GM12878 (cell line): Measurements from ENCODE around the gene AGRP. TPM values are rescaled to one million over a fixed set of nuclear protein-coding genes. Genes with fewer than 3 reads are reported as not detected.

Experiments
- ATAC-seq: fragments of 200-7000 bp; cut with Tn5 transposase; 3 replicates; pipeline ENCODE4 v1.9.1; 2020; ENCODE audit warnings: mild to moderate bottlenecking, moderate library complexity
- BruUV-seq: library from RNA; stranded (reverse); fragments of 400-500 nt; replicated peaks from 2 replicates; lab custom pipeline; 2021; lab: Mats Ljungman, UMichigan
- CTCF ChIA-PET: fragments of 300-600 bp; sonication (Branson Sonifier 250); formaldehyde crosslinking; extraction: SDS; loops from one replicate; lab custom pipeline; 2021; ENCODE audit warnings: inconsistent platforms; lab: Yijun Ruan, JAX
- POLR2A ChIA-PET: fragments of 350-600 bp; formaldehyde crosslinking; extraction: SDS; loops from one replicate; lab custom pipeline; 2021; ENCODE audit warnings: inconsistent platforms; lab: Charles Lee
- RAD21 ChIA-PET: fragments of 300-600 bp; sonication (Branson Sonifier 250); formaldehyde crosslinking; loops from one replicate; lab custom pipeline; 2023; ENCODE audit warnings: antibody characterized with exemption; ENCODE audit not compliant: unreplicated experiment; lab: Charles Lee
- SMC1A ChIA-PET: fragments of 300-600 bp; sonication (Branson Sonifier 250); formaldehyde crosslinking; loops from one replicate; lab custom pipeline; 2023; ENCODE audit not compliant: unreplicated experiment, uncharacterized antibody; lab: Charles Lee
- DNase-seq: peaks from one replicate; pipeline ENCODE4 v3.0.0-alpha.2; 2011; ENCODE audit warnings: low read depth, low spot score
- FAIRE-seq: peaks from 3 replicates; lab custom pipeline; 2011; peaks lifted over from hg19 to GRCh38; lab: Jason Lieb, UNC
- H2AFZ ChIP-seq: 2 replicates; pipeline ENCODE4 v1.6.0; 2011; ENCODE audit warnings: low read depth, low read length, control low read depth; ENCODE audit not compliant: control insufficient read depth
- H3K27ac ChIP-seq: 2 replicates; pipeline ENCODE4 v1.5.1; 2011; ENCODE audit warnings: control low read depth; ENCODE audit not compliant: control insufficient read depth, insufficient read depth
- H3K27me3 ChIP-seq, 2 experiments: replicated peaks in 1 of 2; 2 replicates each; pipeline versions ENCODE4 v1.6.0 to v1.6.1; 2011; ENCODE audit warnings: low read length in 1 of 2; ENCODE audit not compliant: control insufficient read depth in 2 of 2, insufficient read depth in 2 of 2
- H3K36me3 ChIP-seq, 2 experiments: 2 replicates each; pipeline ENCODE4 v1.5.1; 2011; ENCODE audit warnings: low read length in 1 of 2; ENCODE audit not compliant: control insufficient read depth in 2 of 2, insufficient read depth in 2 of 2
- H3K4me1 ChIP-seq: 2 replicates; pipeline ENCODE4 v1.6.1; 2011; ENCODE audit warnings: mild to moderate bottlenecking, low read length, moderate library complexity, mixed read lengths; ENCODE audit not compliant: control insufficient read depth, insufficient read depth
- H3K4me2 ChIP-seq: 2 replicates; pipeline ENCODE4 v1.6.0; 2011; ENCODE audit warnings: control low read depth; ENCODE audit not compliant: control insufficient read depth, insufficient read depth
- H3K4me3 ChIP-seq: fragments of 200-600 bp; sonication (generic); 2 replicates; pipeline ENCODE4 v1.5.1; 2016
- H3K79me2 ChIP-seq: 2 replicates; pipeline ENCODE4 v1.6.0; 2011; ENCODE audit warnings: low read length; ENCODE audit not compliant: control insufficient read depth, insufficient read depth
- H3K9ac ChIP-seq: 2 replicates; pipeline ENCODE4 v1.8.0; 2011; ENCODE audit warnings: low read length, control low read depth, mixed read lengths; ENCODE audit not compliant: control insufficient read depth, insufficient read depth
- H3K9me3 ChIP-seq: replicated peaks from 3 replicates; pipeline ENCODE4 v1.5.1; 2011; ENCODE audit warnings: mild to moderate bottlenecking, low read length; ENCODE audit not compliant: control insufficient read depth, insufficient read depth
- H4K20me1 ChIP-seq: 2 replicates; pipeline ENCODE4 v1.6.0; 2011; ENCODE audit not compliant: control insufficient read depth, insufficient read depth
- ETV6 ChIP-seq, 2 experiments: fragments of 450-650 bp in 1 of 2; IDR thresholded peaks in 1 of 2; conservative IDR thresholded peaks in 1 of 2; 2 replicates each; pipeline ENCODE4 v1.6.1; 2014; ENCODE audit warnings: antibody characterized with exemption in 1 of 2, borderline replicate concordance in 1 of 2, low read depth in 1 of 2, mild to moderate bottlenecking in 1 of 2, moderate library complexity in 1 of 2
- HCFC1 ChIP-seq: fragments of 150-350 bp; IDR thresholded peaks from 2 replicates; pipeline ENCODE4 v1.6.1; 2014; ENCODE audit warnings: low read length
- MLLT1 ChIP-seq: fragments of 450-650 bp; IDR thresholded peaks from 2 replicates; pipeline ENCODE4 v1.6.1; 2016; ENCODE audit warnings: mild to moderate bottlenecking
- PAX8 ChIP-seq: fragments of 450-650 bp; IDR thresholded peaks from 2 replicates; pipeline ENCODE4 v1.6.1; 2017; ENCODE audit warnings: mild to moderate bottlenecking, moderate library complexity
- PRDM15 ChIP-seq: fragments of 450-650 bp; formaldehyde crosslinking; IDR thresholded peaks from 2 replicates; pipeline ENCODE4 v1.4.0; 2020; ENCODE audit warnings: mild to moderate bottlenecking, moderate library complexity
- RAD21 ChIP-seq: IDR thresholded peaks from 2 replicates; pipeline ENCODE4 v1.6.1; 2011; ENCODE audit warnings: mild to moderate bottlenecking, low read depth, low read length, moderate library complexity; ENCODE audit not compliant: insufficient read depth
- TBL1XR1 ChIP-seq: IDR thresholded peaks from 2 replicates; pipeline ENCODE4 v1.6.1; 2012; ENCODE audit warnings: low read depth, low read length, improper control_type of control experiment
- WGBS: methylation state at CpG from one replicate; pipeline ENCODE4 v1.1.6; 2016; ENCODE audit warnings: low lambda C conversion rate; ENCODE audit not compliant: insufficient replicate concordance, insufficient coverage; ENCODE audit errors: missing lambda C conversion rate; 5-methylcytosine and 5-hydroxymethylcytosine counted together
- in situ Hi-C: fragments of 300-500 bp; cut with MboI; formaldehyde crosslinking; loops from 9 replicates; pipeline ENCODE4 v1.14.3; 2018; ENCODE audit warnings: mixed read lengths
- intact Hi-C: fragments of 100-400 bp; cut with micrococcal nuclease; formaldehyde crosslinking; loops from one replicate; pipeline ENCODE4 v1.14.2; 2022; ENCODE audit not compliant: unreplicated experiment
- polyA plus RNA-seq, 11 experiments: library from polyadenylated mRNA; depleted of rRNA in 4 of 11; unstranded in 6 of 11; stranded (reverse) in 5 of 11; fragments of >200 nt; fragmentation: Nextera tagmentation in 4 of 11; fragmentation: Illumina TruSeq in 1 of 11; extraction: Ambion mirVana in 4 of 11; extraction: Trizol in 1 of 11; gene quantifications; 1 replicate in 1 of 11; 2 replicates in 10 of 11; pipeline versions ENCODE4 v1.2.1 to v1.2.3, GENCODE V29; 2011 to 2016; ENCODE audit warnings: inconsistent platforms in 2 of 11, missing spikeins in 2 of 11, low read depth in 1 of 11
- total RNA-seq, 4 experiments: library from RNA; depleted of rRNA in 3 of 4; stranded (reverse); fragments of >200 nt in 3 of 4; fragmentation: Illumina TruSeq in 1 of 4; extraction: Trizol in 1 of 4; gene quantifications; 2 replicates each; pipeline versions ENCODE4 v1.2.1 to v1.2.3, GENCODE V29; 2013 to 2021
- TF ChIP-seq, protein P1 (sequence below), 3 experiments: IDR thresholded peaks in 2 of 3; conservative IDR thresholded peaks in 1 of 3; 2 replicates each; pipeline ENCODE4 v1.5.1; 2011; ENCODE audit warnings: low read depth in 3 of 3, low read length in 3 of 3, mild to moderate bottlenecking in 3 of 3, control low read depth in 2 of 3, moderate library complexity in 2 of 3, inconsistent platforms in 1 of 3, mixed read lengths in 1 of 3; ENCODE audit not compliant: control insufficient read depth in 2 of 3, insufficient read depth in 1 of 3; ENCODE audit errors: extremely low read depth in 1 of 3
- TF ChIP-seq, protein P2 (sequence below): fragments of 450-650 bp; IDR thresholded peaks from 2 replicates; pipeline ENCODE4 v1.6.1; 2017; ENCODE audit warnings: mild to moderate bottlenecking, moderate library complexity

The AGRP gene
- total and polyA plus RNA-seq, 10 of the 15 experiments (the other 5 are each of a cell fraction or from before 2014, with no cell fraction given): 0.16 to 0.75 (median 0.53) TPM; not detected in 6

GRCh38 chr16:67462279-67462655 lies 21.1 kb downstream of the AGRP start (continued):
- no peak for TF ChIP-seq RAD21
- no peak for TF ChIP-seq HCFC1
- TF ChIP-seq, protein P1, sequence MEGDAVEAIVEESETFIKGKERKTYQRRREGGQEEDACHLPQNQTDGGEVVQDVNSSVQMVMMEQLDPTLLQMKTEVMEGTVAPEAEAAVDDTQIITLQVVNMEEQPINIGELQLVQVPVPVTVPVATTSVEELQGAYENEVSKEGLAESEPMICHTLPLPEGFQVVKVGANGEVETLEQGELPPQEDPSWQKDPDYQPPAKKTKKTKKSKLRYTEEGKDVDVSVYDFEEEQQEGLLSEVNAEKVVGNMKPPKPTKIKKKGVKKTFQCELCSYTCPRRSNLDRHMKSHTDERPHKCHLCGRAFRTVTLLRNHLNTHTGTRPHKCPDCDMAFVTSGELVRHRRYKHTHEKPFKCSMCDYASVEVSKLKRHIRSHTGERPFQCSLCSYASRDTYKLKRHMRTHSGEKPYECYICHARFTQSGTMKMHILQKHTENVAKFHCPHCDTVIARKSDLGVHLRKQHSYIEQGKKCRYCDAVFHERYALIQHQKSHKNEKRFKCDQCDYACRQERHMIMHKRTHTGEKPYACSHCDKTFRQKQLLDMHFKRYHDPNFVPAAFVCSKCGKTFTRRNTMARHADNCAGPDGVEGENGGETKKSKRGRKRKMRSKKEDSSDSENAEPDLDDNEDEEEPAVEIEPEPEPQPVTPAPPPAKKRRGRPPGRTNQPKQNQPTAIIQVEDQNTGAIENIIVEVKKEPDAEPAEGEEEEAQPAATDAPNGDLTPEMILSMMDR (IDR thresholded peaks at IDR 0.05 in 2 of 3, conservative IDR thresholded peaks at IDR 0.05 in 1 of 3; ENCODE audit: control insufficient read depth in 2 of 3, extremely low read depth in 1 of 3, insufficient read depth in 1 of 3, low read depth in 3 of 3, low read length in 3 of 3): no peak

- ChIA-PET CTCF (interaction anchor here (1.0 to 8.0 kb wide), 5 partner anchors 14 to 202 kb away, joined by 3 to 81 read pairs (median 4); no protein-coding TSS in a partner anchor), SMC1A (no interaction called here), POLR2A (no interaction called here), RAD21 (interaction anchor here (2.2 kb wide), 1 partner anchor 34 kb away, joined by 7 read pairs; no protein-coding TSS in a partner anchor)
- ATAC-seq (no peak), DNase-seq (no peak), FAIRE-seq (no peak)
- no peaks in the 10 kb centered on the region for H3K27me3 ChIP-seq
- no peak overlapping the region for H3K4me2 ChIP-seq
- peaks cover 12% of the 10 kb centered on the region for H3K79me2 ChIP-seq
- H4K20me1 ChIP-seq: peaks cover 21% of the 10 kb centered on the region
- H3K27ac ChIP-seq: no peak overlapping the region
- in situ Hi-C loops (no loop called here), intact Hi-C loops (no loop called here)
- H2AFZ ChIP-seq: no peak overlapping the region
- 86% methylated on average over 8 of the region's 8 CpGs for WGBS
- BruUV-seq: no TSS peak
- no peak overlapping the region for H3K4me3 ChIP-seq
- no peak overlapping the region for H3K9ac ChIP-seq
- H3K36me3 ChIP-seq: peaks cover 4 to 7% of the 10 kb centered on the region in 2 experiments; a peak in 3 of 4 replicates
- no peaks in the 10 kb centered on the region for H3K9me3 ChIP-seq
- H3K4me1 ChIP-seq: peaks cover 4% of the 10 kb centered on the region
- TF ChIP-seq ETV6 (conservative IDR thresholded peaks at IDR 0.05 in 1 of 2, IDR thresholded peaks at IDR 0.05 in 1 of 2; ENCODE audit: borderline replicate concordance in 1 of 2, low read depth in 1 of 2): no peak
- TF ChIP-seq PRDM15 (CRISPR knock-in tag): no peak
- no peak for TF ChIP-seq PAX8
- TF ChIP-seq MLLT1: no peak
- TF ChIP-seq, protein P2, sequence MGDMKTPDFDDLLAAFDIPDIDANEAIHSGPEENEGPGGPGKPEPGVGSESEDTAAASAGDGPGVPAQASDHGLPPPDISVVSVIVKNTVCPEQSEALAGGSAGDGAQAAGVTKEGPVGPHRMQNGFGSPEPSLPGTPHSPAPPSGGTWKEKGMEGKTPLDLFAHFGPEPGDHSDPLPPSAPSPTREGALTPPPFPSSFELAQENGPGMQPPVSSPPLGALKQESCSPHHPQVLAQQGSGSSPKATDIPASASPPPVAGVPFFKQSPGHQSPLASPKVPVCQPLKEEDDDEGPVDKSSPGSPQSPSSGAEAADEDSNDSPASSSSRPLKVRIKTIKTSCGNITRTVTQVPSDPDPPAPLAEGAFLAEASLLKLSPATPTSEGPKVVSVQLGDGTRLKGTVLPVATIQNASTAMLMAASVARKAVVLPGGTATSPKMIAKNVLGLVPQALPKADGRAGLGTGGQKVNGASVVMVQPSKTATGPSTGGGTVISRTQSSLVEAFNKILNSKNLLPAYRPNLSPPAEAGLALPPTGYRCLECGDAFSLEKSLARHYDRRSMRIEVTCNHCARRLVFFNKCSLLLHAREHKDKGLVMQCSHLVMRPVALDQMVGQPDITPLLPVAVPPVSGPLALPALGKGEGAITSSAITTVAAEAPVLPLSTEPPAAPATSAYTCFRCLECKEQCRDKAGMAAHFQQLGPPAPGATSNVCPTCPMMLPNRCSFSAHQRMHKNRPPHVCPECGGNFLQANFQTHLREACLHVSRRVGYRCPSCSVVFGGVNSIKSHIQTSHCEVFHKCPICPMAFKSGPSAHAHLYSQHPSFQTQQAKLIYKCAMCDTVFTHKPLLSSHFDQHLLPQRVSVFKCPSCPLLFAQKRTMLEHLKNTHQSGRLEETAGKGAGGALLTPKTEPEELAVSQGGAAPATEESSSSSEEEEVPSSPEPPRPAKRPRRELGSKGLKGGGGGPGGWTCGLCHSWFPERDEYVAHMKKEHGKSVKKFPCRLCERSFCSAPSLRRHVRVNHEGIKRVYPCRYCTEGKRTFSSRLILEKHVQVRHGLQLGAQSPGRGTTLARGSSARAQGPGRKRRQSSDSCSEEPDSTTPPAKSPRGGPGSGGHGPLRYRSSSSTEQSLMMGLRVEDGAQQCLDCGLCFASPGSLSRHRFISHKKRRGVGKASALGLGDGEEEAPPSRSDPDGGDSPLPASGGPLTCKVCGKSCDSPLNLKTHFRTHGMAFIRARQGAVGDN: no peak
- TF ChIP-seq TBL1XR1: no peak
These were observed 21.6 kb downstream of the AGRP start for GRCh38 chr16:67461600-67462278.
